WTC11 (cell line): ENCODE measurements around the gene FBXO42.

Source experiments
- AFF4 ChIP-seq: sonication (generic); formaldehyde crosslinking; IDR thresholded peaks from 2 replicates; pipeline ENCODE4 v1.8.1; 2023; ENCODE audit warnings: mild to moderate bottlenecking, missing genetic modification reagents, borderline replicate concordance
- CTCF ChIP-seq: fragments of 200-600 bp; IDR thresholded peaks from 2 replicates; pipeline ENCODE4 v1.8.0; 2022; ENCODE audit warnings: antibody characterized with exemption
- ETV6 ChIP-seq: sonication (generic); formaldehyde crosslinking; IDR thresholded peaks from 2 replicates; pipeline ENCODE4 v1.8.1; 2022; ENCODE audit warnings: mild to moderate bottlenecking, missing genetic modification reagents
- FOXJ3 ChIP-seq: sonication (generic); formaldehyde crosslinking; IDR thresholded peaks from 2 replicates; pipeline ENCODE4 v1.9.0; 2021; ENCODE audit warnings: missing genetic modification reagents, mild to moderate bottlenecking, borderline replicate concordance
- HMGA2 ChIP-seq: fragments of 250-450 bp; sonication (Bioruptor Pico); IDR thresholded peaks from 2 replicates; pipeline ENCODE4 v1.4.0; 2021; ENCODE audit warnings: mild to moderate bottlenecking, moderate library complexity
- IRF2 ChIP-seq: sonication (generic); formaldehyde crosslinking; IDR thresholded peaks from 2 replicates; pipeline ENCODE4 v1.8.0; 2022; ENCODE audit warnings: low read depth, missing genetic modification reagents, borderline replicate concordance
- MXD4 ChIP-seq: fragments of 250-450 bp; sonication (Bioruptor Pico); IDR thresholded peaks from 2 replicates; pipeline ENCODE4 v1.8.0; 2021; ENCODE audit warnings: mild to moderate bottlenecking, moderate library complexity, borderline replicate concordance
- RELA ChIP-seq: sonication (generic); formaldehyde crosslinking; IDR thresholded peaks from 2 replicates; pipeline ENCODE4 v1.8.1; 2022; ENCODE audit warnings: missing genetic modification reagents, mild to moderate bottlenecking, borderline replicate concordance
- TCF7 ChIP-seq: sonication (generic); formaldehyde crosslinking; IDR thresholded peaks from 2 replicates; pipeline ENCODE4 v1.8.0; 2022; ENCODE audit warnings: mild to moderate bottlenecking, low read depth, missing genetic modification reagents, moderate library complexity
- ZNF416 ChIP-seq: fragments of 250-450 bp; sonication (Bioruptor Pico); IDR thresholded peaks from 2 replicates; pipeline ENCODE4 v1.9.0; 2021; ENCODE audit warnings: mild to moderate bottlenecking, inconsistent platforms
- TF ChIP-seq, protein P1 (sequence below): sonication (generic); formaldehyde crosslinking; IDR thresholded peaks from 2 replicates; pipeline ENCODE4 v1.8.1; 2023; ENCODE audit warnings: mild to moderate bottlenecking, moderate library complexity, missing genetic modification reagents
- TF ChIP-seq, protein P2 (sequence below): sonication (generic); formaldehyde crosslinking; IDR thresholded peaks from 2 replicates; pipeline ENCODE4 v1.8.0; 2022; ENCODE audit warnings: missing genetic modification reagents
- TF ChIP-seq, protein P3 (sequence below): sonication (generic); formaldehyde crosslinking; IDR thresholded peaks from 2 replicates; pipeline ENCODE4 v1.8.1; 2023; ENCODE audit warnings: mild to moderate bottlenecking, missing genetic modification reagents, moderate library complexity

DNA sequence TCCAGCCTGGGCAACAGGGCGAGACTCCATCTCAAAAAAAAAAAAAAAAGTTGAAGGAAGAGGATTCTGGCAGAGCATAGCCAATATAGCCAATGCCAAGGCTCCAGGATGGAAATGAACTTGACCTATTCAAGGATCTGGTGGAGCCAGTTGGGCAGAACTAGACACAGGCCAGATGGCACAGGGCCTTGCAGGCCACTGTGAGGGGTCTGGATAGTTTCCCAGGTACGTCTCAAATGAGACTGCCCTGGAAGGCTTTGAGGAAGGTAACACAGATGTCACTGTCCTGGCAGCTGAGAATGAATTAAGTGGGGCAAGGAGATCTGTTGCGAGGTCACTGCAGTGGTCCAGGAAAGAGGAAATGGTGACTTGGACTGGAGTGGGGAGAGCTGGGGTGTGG is 127.8 kb downstream of the FBXO42 start:
- TF ChIP-seq FOXJ3 (no peak), HMGA2 (CRISPR knock-in tag) (no peak), CTCF (no peak), ZNF416 (no peak), TCF7 (CRISPR knock-in tag) (no peak), IRF2 (CRISPR knock-in tag) (no peak), ETV6 (CRISPR knock-in tag) (no peak), MXD4 (CRISPR knock-in tag) (no peak), RELA (CRISPR knock-in tag) (no peak), AFF4 (CRISPR knock-in tag) (no peak)
- TF ChIP-seq, protein P1, sequence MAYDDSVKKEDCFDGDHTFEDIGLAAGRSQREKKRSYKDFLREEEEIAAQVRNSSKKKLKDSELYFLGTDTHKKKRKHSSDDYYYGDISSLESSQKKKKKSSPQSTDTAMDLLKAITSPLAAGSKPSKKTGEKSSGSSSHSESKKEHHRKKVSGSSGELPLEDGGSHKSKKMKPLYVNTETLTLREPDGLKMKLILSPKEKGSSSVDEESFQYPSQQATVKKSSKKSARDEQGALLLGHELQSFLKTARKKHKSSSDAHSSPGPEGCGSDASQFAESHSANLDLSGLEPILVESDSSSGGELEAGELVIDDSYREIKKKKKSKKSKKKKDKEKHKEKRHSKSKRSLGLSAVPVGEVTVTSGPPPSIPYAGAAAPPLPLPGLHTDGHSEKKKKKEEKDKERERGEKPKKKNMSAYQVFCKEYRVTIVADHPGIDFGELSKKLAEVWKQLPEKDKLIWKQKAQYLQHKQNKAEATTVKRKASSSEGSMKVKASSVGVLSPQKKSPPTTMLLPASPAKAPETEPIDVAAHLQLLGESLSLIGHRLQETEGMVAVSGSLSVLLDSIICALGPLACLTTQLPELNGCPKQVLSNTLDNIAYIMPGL (CRISPR knock-in tag) = no peak
- TF ChIP-seq, protein P2, sequence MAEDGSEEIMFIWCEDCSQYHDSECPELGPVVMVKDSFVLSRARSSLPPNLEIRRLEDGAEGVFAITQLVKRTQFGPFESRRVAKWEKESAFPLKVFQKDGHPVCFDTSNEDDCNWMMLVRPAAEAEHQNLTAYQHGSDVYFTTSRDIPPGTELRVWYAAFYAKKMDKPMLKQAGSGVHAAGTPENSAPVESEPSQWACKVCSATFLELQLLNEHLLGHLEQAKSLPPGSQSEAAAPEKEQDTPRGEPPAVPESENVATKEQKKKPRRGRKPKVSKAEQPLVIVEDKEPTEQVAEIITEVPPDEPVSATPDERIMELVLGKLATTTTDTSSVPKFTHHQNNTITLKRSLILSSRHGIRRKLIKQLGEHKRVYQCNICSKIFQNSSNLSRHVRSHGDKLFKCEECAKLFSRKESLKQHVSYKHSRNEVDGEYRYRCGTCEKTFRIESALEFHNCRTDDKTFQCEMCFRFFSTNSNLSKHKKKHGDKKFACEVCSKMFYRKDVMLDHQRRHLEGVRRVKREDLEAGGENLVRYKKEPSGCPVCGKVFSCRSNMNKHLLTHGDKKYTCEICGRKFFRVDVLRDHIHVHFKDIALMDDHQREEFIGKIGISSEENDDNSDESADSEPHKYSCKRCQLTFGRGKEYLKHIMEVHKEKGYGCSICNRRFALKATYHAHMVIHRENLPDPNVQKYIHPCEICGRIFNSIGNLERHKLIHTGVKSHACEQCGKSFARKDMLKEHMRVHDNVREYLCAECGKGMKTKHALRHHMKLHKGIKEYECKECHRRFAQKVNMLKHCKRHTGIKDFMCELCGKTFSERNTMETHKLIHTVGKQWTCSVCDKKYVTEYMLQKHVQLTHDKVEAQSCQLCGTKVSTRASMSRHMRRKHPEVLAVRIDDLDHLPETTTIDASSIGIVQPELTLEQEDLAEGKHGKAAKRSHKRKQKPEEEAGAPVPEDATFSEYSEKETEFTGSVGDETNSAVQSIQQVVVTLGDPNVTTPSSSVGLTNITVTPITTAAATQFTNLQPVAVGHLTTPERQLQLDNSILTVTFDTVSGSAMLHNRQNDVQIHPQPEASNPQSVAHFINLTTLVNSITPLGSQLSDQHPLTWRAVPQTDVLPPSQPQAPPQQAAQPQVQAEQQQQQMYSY (CRISPR knock-in tag) = no peak
- TF ChIP-seq, protein P3, sequence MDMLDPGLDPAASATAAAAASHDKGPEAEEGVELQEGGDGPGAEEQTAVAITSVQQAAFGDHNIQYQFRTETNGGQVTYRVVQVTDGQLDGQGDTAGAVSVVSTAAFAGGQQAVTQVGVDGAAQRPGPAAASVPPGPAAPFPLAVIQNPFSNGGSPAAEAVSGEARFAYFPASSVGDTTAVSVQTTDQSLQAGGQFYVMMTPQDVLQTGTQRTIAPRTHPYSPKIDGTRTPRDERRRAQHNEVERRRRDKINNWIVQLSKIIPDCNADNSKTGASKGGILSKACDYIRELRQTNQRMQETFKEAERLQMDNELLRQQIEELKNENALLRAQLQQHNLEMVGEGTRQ (CRISPR knock-in tag) = no peak
